Subcutaneous adipose tissue (tissue), 4 donors: ENCODE measurements around the gene DTNA. TPM values are rescaled to one million over a fixed set of nuclear protein-coding genes. Genes with fewer than 3 reads are reported as not detected.

Source experiments
- CTCF ChIP-seq: fragments of 450-650 bp; IDR thresholded peaks from one replicate; pipeline ENCODE4 v1.5.1; 2016; ENCODE audit warnings: low read depth, mild to moderate bottlenecking, control low read depth, antibody characterized with exemption, moderate library complexity
- total RNA-seq, 4 donors: library from RNA; depleted of rRNA; stranded (reverse); fragments of >200 nt; gene quantifications; one replicate each; pipeline ENCODE4 v1.1.0, GENCODE V29; 2016

DTNA gene
- total RNA-seq, 4 donors from 2014 or later: 16.0 to 38.8 (median 25.3) TPM

DNA sequence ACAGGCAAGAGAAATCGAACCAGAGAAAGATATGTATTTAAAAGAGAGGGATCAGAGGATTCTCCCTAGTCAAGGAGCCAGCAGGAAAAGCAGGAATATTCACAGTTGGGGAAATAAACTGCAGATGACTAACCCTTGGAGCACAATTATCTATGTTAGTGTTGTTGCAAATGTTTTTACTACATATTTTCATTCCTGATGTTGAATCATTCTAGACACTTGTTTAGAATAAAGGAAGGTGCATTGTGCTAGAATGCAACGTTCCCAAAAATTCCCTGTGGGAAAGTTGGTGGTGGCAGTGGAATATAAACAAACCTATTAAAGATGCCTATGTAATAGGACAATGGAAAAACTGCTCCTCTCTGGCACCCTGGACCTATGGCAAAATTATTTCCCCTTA is 63.3 kb downstream of the DTNA start:
- TF ChIP-seq CTCF: no peak

GRCh38 chr18:34773961-34774766 is 64.1 kb downstream of the DTNA start:
- TF ChIP-seq CTCF: no peak

DNA sequence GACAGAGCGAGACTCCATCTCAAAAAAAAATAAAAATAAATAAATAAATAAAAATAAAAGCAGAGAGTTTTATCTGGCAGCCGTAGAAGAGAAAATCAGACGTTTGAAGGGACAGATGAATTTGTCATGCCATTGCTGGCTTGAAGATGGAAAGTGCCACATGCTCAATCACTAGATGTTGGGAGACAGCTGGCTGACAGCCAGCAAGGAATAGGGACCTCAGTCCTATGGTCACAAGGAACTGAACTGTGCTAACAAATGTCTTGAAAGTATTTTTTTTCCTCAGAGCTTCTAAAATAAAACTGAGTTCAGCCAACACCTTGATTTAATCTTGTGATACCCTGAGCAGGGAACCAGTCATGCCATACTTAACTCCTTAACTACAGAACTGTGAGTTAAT is 65.4 kb downstream of the DTNA start:
- TF ChIP-seq CTCF: no peak

DNA sequence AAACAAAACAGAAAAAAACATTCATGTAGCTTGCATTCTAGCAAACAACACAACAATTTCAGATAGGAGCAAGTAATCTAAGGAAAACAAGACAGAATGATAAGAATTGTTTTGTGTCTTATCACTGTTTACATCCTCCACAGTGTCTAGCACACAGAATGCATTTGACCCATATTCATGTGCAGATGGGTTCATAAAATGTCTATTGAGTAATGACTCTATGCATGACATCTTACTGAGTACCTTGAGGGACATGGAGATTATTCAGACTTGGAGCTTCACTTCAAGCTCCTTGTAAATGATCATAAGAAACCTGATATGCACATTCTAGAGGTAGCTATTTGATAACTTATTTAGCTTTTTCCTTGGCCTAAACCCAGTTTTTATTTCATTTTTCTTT is 69.0 kb downstream of the DTNA start:
- TF ChIP-seq CTCF: no peak

- TF ChIP-seq CTCF: no peak
Observed at GRCh38 chr18:34780856-34781255, 70.8 kb downstream of the DTNA start.

DNA sequence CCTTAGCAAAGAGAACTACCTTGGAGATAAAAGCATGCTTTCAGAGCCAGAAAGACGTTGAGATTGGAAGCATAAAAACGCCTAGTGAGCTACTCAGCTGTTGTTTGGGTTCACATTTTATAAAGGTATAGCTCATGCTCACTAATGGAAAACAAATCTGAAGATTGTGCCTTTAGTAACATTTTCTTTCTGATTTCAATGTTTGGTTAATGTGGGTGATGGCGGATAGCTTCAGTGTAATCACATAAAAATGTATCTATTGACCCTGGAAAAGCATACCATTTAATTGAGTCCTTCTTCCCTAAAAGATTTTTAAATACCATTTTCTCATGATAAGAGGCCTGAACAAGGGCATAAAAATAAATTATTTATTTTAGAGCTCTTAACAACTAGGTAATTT is 73.4 kb downstream of the DTNA start:
- TF ChIP-seq CTCF: no peak

DNA sequence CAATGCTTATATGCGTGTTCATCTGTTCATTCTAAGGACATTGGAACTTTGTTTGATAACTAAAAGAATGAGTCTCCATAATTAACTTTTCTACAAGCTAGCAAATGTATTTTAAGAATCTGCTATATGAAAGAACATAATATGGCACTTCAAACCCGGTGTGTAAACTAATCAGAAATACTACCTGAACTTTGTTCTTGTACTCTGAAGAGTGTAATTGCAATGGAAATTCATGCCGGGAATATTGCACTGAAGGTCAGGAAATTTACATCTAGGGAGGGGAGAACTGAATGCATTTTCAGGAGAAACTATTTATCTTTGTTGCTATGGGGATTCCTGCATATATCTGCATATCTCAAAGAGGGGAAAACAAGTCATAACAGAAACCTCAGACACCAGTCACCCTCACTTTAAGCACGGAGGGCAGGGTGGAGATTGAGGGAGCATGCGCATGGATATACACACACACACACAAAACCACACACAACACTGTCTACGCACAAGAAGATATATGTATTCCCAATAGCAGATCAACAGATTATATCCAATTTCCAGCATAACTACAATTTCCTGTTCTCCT is 76.2 kb downstream of the DTNA start:
- TF ChIP-seq CTCF: no peak
